WTC11 (cell line): ENCODE results near the gene FGF13. TPM values are rescaled to one million over a fixed set of nuclear protein-coding genes. Genes with fewer than 3 reads are reported as not detected.
A peak's percentile ranks its signal among the peaks of the same experiment; 100 is the strongest.

Experiments used
- ATAC-seq: fragments of 200-7000 bp; cut with Tn5 transposase; 2 replicates; pipeline ENCODE4 v1.10.0; 2021; ENCODE audit warnings: mild to moderate bottlenecking, moderate library complexity
- CTCF ChIA-PET: fragments of 300-600 bp; sonication (Branson Sonifier 250); formaldehyde crosslinking; loops from one replicate; lab custom pipeline; 2021; ENCODE audit warnings: antibody characterized with exemption; lab: Charles Lee
- POLR2A ChIA-PET: fragments of 350-600 bp; sonication (Branson Sonifier 250); formaldehyde crosslinking; loops from one replicate; lab custom pipeline; 2021; ENCODE audit warnings: antibody characterized with exemption; lab: Charles Lee
- DNase-seq: peaks from one replicate; pipeline ENCODE4 v3.0.0; 2021; ENCODE audit warnings: low spot score
- H3K27ac Mint-ChIP-seq: 2 replicates; pipeline ENCODE4 v1.8.0; 2021; ENCODE audit warnings: mixed read lengths
- H3K27me3 Mint-ChIP-seq: 2 replicates; pipeline ENCODE4 v1.8.0; 2021; ENCODE audit warnings: low read depth, mild to moderate bottlenecking, moderate library complexity, mixed read lengths
- H3K36me3 Mint-ChIP-seq: 2 replicates; pipeline ENCODE4 v1.8.0; 2021; ENCODE audit warnings: mixed read lengths
- H3K4me1 Mint-ChIP-seq: 2 replicates; pipeline ENCODE4 v1.8.0; 2022; ENCODE audit warnings: mixed read lengths
- H3K4me3 Mint-ChIP-seq: 2 replicates; pipeline ENCODE4 v1.8.0; 2021; ENCODE audit warnings: mild to moderate bottlenecking, moderate library complexity, mixed read lengths
- H3K9me3 Mint-ChIP-seq: 2 replicates; pipeline ENCODE4 v1.8.0; 2021; ENCODE audit warnings: mixed read lengths
- MYBL2 ChIP-seq: sonication (generic); formaldehyde crosslinking; IDR thresholded peaks from 2 replicates; pipeline ENCODE4 v1.8.1; 2023; ENCODE audit warnings: mild to moderate bottlenecking, moderate library complexity, missing genetic modification reagents
- NR1H2 ChIP-seq: sonication (generic); formaldehyde crosslinking; IDR thresholded peaks from 2 replicates; pipeline ENCODE4 v1.9.0; 2021; ENCODE audit warnings: mild to moderate bottlenecking, moderate library complexity, missing genetic modification reagents
- NR3C1 ChIP-seq: sonication (generic); formaldehyde crosslinking; conservative IDR thresholded peaks from 2 replicates; pipeline ENCODE4 v1.8.1; 2023; ENCODE audit warnings: low read depth, mild to moderate bottlenecking, missing genetic modification reagents
- total RNA-seq: library from RNA; stranded (reverse); gene quantifications from 3 replicates; pipeline ENCODE4 v1.2.3, GENCODE V29; 2021
- TF ChIP-seq, protein P1 (sequence below): sonication (generic); formaldehyde crosslinking; IDR thresholded peaks from 2 replicates; pipeline ENCODE4 v1.8.1; 2023; ENCODE audit warnings: mild to moderate bottlenecking, missing genetic modification reagents, borderline replicate concordance
- TF ChIP-seq, protein P2 (sequence below): fragments of 250-450 bp; sonication (Bioruptor Pico); IDR thresholded peaks from 2 replicates; pipeline ENCODE4 v1.9.0; 2021; ENCODE audit warnings: mild to moderate bottlenecking, borderline replicate concordance
- TF ChIP-seq, protein P3 (sequence below): fragments of 250-450 bp; sonication (Bioruptor Pico); IDR thresholded peaks from 2 replicates; pipeline ENCODE4 v1.9.0; 2021; ENCODE audit warnings: moderate library complexity, mild to moderate bottlenecking, inconsistent platforms, borderline replicate concordance
- TF ChIP-seq, protein P4 (sequence below): fragments of 250-450 bp; sonication (Bioruptor Pico); IDR thresholded peaks from 2 replicates; pipeline ENCODE4 v1.9.0; 2021; ENCODE audit warnings: mild to moderate bottlenecking

The FGF13 gene
- total RNA-seq, 1 experiment from 2014 or later = 32.1 TPM

DNA sequence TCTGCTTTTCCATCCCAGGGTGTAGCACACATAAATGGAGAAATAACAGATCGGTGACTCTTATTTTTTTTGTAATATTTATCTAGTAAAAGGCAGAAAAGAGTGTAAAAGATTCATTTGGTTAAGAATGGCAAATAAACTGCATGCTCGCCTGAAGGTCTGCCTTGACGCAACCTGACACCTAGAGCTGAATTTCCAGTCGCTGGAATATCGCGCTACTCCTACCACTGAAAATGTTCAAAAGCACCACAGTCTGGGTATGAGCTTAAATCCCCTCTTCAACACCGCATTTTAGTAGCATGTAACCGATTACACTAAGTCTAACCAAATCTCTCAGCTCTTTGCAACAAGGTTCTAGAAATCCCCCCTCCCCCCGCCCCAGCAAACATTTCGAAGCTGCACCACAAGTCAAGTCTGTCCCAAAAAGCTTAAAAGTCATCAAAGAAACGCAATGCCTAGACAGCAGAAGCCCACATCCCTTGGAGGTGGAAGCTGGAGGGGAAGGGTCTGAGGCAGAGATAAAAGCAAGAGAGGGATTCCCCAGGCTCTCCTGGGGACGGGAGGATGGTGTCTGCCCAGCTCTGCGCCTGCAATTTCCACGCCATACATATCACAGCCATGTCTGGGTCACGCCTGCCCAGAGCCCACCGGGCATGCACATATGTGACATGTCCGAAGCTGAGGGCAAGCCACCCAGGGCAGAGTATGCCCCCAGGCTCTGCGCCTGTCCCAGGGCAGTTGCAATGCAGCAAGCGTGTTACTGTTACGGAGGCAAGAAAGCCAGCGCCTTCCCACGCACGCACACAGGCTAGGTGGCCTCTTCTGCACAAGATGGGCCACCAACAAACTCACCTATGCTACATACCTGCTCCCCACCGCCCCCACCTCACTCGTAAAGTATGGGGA, 1.4 kb downstream of the FGF13 start (continued):
- TF ChIP-seq, protein P1, sequence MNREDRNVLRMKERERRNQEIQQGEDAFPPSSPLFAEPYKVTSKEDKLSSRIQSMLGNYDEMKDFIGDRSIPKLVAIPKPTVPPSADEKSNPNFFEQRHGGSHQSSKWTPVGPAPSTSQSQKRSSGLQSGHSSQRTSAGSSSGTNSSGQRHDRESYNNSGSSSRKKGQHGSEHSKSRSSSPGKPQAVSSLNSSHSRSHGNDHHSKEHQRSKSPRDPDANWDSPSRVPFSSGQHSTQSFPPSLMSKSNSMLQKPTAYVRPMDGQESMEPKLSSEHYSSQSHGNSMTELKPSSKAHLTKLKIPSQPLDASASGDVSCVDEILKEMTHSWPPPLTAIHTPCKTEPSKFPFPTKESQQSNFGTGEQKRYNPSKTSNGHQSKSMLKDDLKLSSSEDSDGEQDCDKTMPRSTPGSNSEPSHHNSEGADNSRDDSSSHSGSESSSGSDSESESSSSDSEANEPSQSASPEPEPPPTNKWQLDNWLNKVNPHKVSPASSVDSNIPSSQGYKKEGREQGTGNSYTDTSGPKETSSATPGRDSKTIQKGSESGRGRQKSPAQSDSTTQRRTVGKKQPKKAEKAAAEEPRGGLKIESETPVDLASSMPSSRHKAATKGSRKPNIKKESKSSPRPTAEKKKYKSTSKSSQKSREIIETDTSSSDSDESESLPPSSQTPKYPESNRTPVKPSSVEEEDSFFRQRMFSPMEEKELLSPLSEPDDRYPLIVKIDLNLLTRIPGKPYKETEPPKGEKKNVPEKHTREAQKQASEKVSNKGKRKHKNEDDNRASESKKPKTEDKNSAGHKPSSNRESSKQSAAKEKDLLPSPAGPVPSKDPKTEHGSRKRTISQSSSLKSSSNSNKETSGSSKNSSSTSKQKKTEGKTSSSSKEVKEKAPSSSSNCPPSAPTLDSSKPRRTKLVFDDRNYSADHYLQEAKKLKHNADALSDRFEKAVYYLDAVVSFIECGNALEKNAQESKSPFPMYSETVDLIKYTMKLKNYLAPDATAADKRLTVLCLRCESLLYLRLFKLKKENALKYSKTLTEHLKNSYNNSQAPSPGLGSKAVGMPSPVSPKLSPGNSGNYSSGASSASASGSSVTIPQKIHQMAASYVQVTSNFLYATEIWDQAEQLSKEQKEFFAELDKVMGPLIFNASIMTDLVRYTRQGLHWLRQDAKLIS (CRISPR knock-in tag) = no peak
- TF ChIP-seq, protein P2, sequence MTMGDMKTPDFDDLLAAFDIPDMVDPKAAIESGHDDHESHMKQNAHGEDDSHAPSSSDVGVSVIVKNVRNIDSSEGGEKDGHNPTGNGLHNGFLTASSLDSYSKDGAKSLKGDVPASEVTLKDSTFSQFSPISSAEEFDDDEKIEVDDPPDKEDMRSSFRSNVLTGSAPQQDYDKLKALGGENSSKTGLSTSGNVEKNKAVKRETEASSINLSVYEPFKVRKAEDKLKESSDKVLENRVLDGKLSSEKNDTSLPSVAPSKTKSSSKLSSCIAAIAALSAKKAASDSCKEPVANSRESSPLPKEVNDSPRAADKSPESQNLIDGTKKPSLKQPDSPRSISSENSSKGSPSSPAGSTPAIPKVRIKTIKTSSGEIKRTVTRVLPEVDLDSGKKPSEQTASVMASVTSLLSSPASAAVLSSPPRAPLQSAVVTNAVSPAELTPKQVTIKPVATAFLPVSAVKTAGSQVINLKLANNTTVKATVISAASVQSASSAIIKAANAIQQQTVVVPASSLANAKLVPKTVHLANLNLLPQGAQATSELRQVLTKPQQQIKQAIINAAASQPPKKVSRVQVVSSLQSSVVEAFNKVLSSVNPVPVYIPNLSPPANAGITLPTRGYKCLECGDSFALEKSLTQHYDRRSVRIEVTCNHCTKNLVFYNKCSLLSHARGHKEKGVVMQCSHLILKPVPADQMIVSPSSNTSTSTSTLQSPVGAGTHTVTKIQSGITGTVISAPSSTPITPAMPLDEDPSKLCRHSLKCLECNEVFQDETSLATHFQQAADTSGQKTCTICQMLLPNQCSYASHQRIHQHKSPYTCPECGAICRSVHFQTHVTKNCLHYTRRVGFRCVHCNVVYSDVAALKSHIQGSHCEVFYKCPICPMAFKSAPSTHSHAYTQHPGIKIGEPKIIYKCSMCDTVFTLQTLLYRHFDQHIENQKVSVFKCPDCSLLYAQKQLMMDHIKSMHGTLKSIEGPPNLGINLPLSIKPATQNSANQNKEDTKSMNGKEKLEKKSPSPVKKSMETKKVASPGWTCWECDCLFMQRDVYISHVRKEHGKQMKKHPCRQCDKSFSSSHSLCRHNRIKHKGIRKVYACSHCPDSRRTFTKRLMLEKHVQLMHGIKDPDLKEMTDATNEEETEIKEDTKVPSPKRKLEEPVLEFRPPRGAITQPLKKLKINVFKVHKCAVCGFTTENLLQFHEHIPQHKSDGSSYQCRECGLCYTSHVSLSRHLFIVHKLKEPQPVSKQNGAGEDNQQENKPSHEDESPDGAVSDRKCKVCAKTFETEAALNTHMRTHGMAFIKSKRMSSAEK (CRISPR knock-in tag) = no peak

DNA sequence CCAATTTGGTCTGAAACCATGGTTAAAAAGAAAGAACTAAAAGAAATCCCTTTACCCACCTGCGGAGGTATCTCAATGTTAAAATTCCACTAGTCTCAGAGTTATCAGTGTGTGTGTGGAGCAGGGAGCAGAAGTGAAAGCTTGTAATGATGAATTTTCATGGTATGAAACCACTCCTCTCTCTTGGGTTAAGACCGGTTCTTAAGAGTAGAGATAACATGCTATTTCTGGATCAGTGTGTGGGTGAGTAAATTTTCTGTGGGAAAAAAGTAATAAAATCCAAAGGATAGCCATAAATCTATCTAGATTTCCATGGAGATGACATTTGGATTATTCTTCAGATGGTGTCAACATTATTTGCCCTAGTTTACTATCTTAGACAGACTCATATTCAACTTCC, 3.2 kb downstream of the FGF13 start:
- DNase-seq (no peak), ATAC-seq (no peak)
- H3K9me3 Mint-ChIP-seq = no peaks in the 10 kb centered on the region
- H3K4me1 Mint-ChIP-seq = peaks cover 19% of the 10 kb centered on the region
- CTCF ChIA-PET = no interaction called here
- H3K27ac Mint-ChIP-seq = no peak overlapping the region
- POLR2A ChIA-PET = no interaction called here
- H3K4me3 Mint-ChIP-seq = peak overlapping the region; percentile 58
- peaks cover 21% of the 10 kb centered on the region for H3K36me3 Mint-ChIP-seq
- H3K27me3 Mint-ChIP-seq = no peaks in the 10 kb centered on the region
- TF ChIP-seq MYBL2 (CRISPR knock-in tag) (no peak), NR3C1 (CRISPR knock-in tag) (no peak), NR1H2 (CRISPR knock-in tag) (no peak)
- TF ChIP-seq, protein P3, sequence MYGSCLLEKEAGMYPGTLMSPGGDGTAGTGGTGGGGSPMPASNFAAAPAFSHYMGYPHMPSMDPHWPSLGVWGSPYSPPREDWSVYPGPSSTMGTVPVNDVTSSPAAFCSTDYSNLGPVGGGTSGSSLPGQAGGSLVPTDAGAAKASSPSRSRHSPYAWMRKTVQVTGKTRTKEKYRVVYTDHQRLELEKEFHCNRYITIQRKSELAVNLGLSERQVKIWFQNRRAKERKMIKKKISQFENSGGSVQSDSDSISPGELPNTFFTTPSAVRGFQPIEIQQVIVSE = no peak
- TF ChIP-seq, protein P1 (CRISPR knock-in tag) = no peak
- TF ChIP-seq, protein P4, sequence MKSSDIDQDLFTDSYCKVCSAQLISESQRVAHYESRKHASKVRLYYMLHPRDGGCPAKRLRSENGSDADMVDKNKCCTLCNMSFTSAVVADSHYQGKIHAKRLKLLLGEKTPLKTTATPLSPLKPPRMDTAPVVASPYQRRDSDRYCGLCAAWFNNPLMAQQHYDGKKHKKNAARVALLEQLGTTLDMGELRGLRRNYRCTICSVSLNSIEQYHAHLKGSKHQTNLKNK (CRISPR knock-in tag) = no peak
